ENCODE measurements around the gene NCK1. TPM values are rescaled to one million over a fixed set of nuclear protein-coding genes. Genes with fewer than 3 reads are reported as not detected.

NCK1 gene
- total and polyA plus RNA-seq, 2 experiments from 2014 or later, result 28.4 to 28.7 TPM

DNA sequence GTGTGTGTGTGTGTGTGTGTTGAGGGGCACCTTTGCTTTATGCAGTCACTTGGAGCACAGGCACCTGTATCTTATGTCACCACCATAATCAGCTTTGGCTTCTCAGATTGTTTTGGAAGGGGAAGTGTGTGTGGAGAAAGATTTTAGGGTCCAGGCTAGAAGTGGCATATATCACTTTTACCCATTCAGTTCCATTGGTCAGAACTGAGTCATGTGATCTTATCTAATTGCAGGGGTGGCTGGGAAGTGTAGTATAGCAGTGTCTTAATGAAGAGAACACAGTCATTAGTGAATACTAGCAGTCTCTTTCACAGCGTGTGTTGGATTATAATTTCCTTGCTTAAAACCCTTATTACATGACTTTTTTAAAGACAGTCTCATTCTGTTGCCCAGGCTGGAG, 20.6 kb downstream of the NCK1 start:
- Histone ChIP-seq H4K20me1 (replicated peaks; ENCODE audit: insufficient read depth) (peaks cover 43% of the 10 kb centered on the region), H3K4me2 (no peak overlapping the region), H3K27me3 (ENCODE audit: insufficient read depth) (no peaks in the 10 kb centered on the region), H3K4me1 (ENCODE audit: insufficient read depth) (no peaks in the 10 kb centered on the region), H3K27ac (ENCODE audit: low read depth) (no peak overlapping the region), H3K79me2 (replicated peaks; ENCODE audit: insufficient read depth) (peaks cover 98% of the 10 kb centered on the region), H3K9me2 (ENCODE audit: insufficient read depth) (no peaks in the 10 kb centered on the region), H3K36me3 (ENCODE audit: insufficient read depth) (no peaks in the 10 kb centered on the region), H3K4me3 (no peak overlapping the region), H2AFZ (no peak overlapping the region), H3F3A (replicated peaks; ENCODE audit: low read depth) (no peaks in the 10 kb centered on the region)
- DNase-seq (ENCODE audit: low spot score), result no peak
- Mint-ChIP-seq H3K9me3 (no peaks in the 10 kb centered on the region; the same call in 2 of the 3 replicates), H3K27ac (no peak overlapping the region), H3K36me3 (ENCODE audit: low read depth) (peaks cover 12% of the 10 kb centered on the region), H3K4me3 (no peak overlapping the region), H3K4me1 (no peaks in the 10 kb centered on the region; the same call in 2 of the 3 replicates), H3K27me3 (ENCODE audit: insufficient read depth, low read depth, poor library complexity) (no peaks in the 10 kb centered on the region)
- no peak for TF ChIP-seq JUNB (IDR thresholded peaks at IDR 0.05; ENCODE audit: unreplicated experiment)
- TF ChIP-seq EZH2 (IDR thresholded peaks at IDR 0.05; ENCODE audit: low read depth, unreplicated experiment), result no peak
- TF ChIP-seq, protein P1, sequence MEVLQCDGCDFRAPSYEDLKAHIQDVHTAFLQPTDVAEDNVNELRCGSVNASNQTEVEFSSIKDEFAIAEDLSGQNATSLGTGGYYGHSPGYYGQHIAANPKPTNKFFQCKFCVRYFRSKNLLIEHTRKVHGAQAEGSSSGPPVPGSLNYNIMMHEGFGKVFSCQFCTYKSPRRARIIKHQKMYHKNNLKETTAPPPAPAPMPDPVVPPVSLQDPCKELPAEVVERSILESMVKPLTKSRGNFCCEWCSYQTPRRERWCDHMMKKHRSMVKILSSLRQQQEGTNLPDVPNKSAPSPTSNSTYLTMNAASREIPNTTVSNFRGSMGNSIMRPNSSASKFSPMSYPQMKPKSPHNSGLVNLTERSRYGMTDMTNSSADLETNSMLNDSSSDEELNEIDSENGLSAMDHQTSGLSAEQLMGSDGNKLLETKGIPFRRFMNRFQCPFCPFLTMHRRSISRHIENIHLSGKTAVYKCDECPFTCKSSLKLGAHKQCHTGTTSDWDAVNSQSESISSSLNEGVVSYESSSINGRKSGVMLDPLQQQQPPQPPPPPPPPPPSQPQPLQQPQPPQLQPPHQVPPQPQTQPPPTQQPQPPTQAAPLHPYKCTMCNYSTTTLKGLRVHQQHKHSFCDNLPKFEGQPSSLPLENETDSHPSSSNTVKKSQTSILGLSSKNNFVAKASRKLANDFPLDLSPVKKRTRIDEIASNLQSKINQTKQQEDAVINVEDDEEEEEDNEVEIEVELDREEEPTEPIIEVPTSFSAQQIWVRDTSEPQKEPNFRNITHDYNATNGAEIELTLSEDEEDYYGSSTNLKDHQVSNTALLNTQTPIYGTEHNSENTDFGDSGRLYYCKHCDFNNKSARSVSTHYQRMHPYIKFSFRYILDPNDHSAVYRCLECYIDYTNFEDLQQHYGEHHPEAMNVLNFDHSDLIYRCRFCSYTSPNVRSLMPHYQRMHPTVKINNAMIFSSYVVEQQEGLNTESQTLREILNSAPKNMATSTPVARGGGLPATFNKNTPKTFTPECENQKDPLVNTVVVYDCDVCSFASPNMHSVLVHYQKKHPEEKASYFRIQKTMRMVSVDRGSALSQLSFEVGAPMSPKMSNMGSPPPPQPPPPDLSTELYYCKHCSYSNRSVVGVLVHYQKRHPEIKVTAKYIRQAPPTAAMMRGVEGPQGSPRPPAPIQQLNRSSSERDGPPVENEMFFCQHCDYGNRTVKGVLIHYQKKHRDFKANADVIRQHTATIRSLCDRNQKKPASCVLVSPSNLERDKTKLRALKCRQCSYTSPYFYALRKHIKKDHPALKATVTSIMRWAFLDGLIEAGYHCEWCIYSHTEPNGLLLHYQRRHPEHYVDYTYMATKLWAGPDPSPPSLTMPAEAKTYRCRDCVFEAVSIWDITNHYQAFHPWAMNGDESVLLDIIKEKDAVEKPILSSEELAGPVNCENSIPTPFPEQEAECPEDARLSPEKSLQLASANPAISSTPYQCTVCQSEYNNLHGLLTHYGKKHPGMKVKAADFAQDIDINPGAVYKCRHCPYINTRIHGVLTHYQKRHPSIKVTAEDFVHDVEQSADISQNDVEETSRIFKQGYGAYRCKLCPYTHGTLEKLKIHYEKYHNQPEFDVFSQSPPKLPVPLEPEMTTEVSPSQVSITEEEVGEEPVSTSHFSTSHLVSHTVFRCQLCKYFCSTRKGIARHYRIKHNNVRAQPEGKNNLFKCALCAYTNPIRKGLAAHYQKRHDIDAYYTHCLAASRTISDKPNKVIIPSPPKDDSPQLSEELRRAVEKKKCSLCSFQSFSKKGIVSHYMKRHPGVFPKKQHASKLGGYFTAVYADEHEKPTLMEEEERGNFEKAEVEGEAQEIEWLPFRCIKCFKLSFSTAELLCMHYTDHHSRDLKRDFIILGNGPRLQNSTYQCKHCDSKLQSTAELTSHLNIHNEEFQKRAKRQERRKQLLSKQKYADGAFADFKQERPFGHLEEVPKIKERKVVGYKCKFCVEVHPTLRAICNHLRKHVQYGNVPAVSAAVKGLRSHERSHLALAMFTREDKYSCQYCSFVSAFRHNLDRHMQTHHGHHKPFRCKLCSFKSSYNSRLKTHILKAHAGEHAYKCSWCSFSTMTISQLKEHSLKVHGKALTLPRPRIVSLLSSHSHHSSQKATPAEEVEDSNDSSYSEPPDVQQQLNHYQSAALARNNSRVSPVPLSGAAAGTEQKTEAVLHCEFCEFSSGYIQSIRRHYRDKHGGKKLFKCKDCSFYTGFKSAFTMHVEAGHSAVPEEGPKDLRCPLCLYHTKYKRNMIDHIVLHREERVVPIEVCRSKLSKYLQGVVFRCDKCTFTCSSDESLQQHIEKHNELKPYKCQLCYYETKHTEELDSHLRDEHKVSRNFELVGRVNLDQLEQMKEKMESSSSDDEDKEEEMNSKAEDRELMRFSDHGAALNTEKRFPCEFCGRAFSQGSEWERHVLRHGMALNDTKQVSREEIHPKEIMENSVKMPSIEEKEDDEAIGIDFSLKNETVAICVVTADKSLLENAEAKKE (CRISPR knock-in tag; IDR thresholded peaks at IDR 0.05), result no peak
- TF ChIP-seq CREB1 (CRISPR knock-in tag; IDR thresholded peaks at IDR 0.05; ENCODE audit: low read depth), result no peak
- TF ChIP-seq NANOG (IDR thresholded peaks at IDR 0.05; ENCODE audit: borderline replicate concordance), result no peak
- TF ChIP-seq POLR2AphosphoS5 (IDR thresholded peaks at IDR 0.05; ENCODE audit: low read depth), result no peak
- ATAC-seq, result peak; percentile 74
